ENCODE measurements around the gene DTHD1. TPM values are rescaled to one million over a fixed set of nuclear protein-coding genes. Genes with fewer than 3 reads are reported as not detected.
A peak's percentile ranks its signal among the peaks of the same experiment; 100 is the strongest.

DTHD1 gene
- total RNA-seq, 1 experiment from 2014 or later = not detected

GRCh38 chr4:36392916-36393315 lies 111.5 kb downstream of the DTHD1 start:
- intact Hi-C loops (cut with micrococcal nuclease) = no loop called here
- H3K4me3 ChIP-seq (replicated peaks in 1 of 2; ENCODE audit: low read depth in 1 of 2, low read length in 2 of 2) = no peak overlapping the region
- H3K9me3 ChIP-seq (ENCODE audit: control insufficient read depth in 1 of 2, insufficient read depth in 1 of 2, low read depth in 1 of 2, low read length in 2 of 2) = no peaks in the 10 kb centered on the region
- ChIA-PET RAD21 (ENCODE audit: low non-redundant PET in 1 of 2, low total read pairs in 2 of 2, uncharacterized antibody in 2 of 2, unreplicated experiment in 2 of 2) (no interaction called here), CTCF (interaction anchor here (1.3 kb wide), 1 partner anchor 21 kb away, joined by 3 read pairs; no protein-coding TSS in a partner anchor), POLR2A (no interaction called here)
- H3K27ac ChIP-seq (ENCODE audit: low read depth, low read length) = no peak overlapping the region
- H3K4me1 ChIP-seq (ENCODE audit: control insufficient read depth in 1 of 2, insufficient read depth in 2 of 2, low read length in 2 of 2) = peaks cover 5 to 54% of the 10 kb centered on the region in 2 experiments; a peak in 3 of 4 replicates
- TF ChIP-seq RAD21 (IDR thresholded peaks at IDR 0.05; ENCODE audit: low read depth) = no peak
- no peak for TF ChIP-seq EZH2phosphoT487 (IDR thresholded peaks at IDR 0.05; ENCODE audit: borderline replicate concordance)
- TF ChIP-seq ZFX (IDR thresholded peaks at IDR 0.05) = no peak
- no peak for TF ChIP-seq TCF7L2 (IDR thresholded peaks at IDR 0.05; ENCODE audit: borderline replicate concordance, extremely low read depth, insufficient read depth, insufficient read length)
- no peak for TF ChIP-seq ZNF274 (IDR thresholded peaks at IDR 0.05; ENCODE audit: low read depth, low read length)
- TF ChIP-seq EGR1 (IDR thresholded peaks at IDR 0.05; ENCODE audit: low read depth) = no peak
- TF ChIP-seq ELF1 (IDR thresholded peaks at IDR 0.05; ENCODE audit: borderline replicate concordance, low read depth) = no peak
- no peak for TF ChIP-seq FOSL1 (IDR thresholded peaks at IDR 0.05; ENCODE audit: low read depth)
- TF ChIP-seq MAX (IDR thresholded peaks at IDR 0.05) = no peak
- TF ChIP-seq YY1 (IDR thresholded peaks at IDR 0.05; ENCODE audit: extremely low read depth, insufficient replicate concordance, low read depth, low read length) = no peak
- no peak for TF ChIP-seq JUND (IDR thresholded peaks at IDR 0.05)
- TF ChIP-seq EZH2 (IDR thresholded peaks at IDR 0.05) = no peak
- no peak for TF ChIP-seq SP1 (IDR thresholded peaks at IDR 0.05; ENCODE audit: low read depth)
- no peak for TF ChIP-seq POLR2AphosphoS5 (IDR thresholded peaks at IDR 0.05; ENCODE audit: low read depth, low read length)
- no peak for TF ChIP-seq CBX3 (IDR thresholded peaks at IDR 0.05; ENCODE audit: low read depth)
- no peak for TF ChIP-seq REST (IDR thresholded peaks at IDR 0.05; ENCODE audit: low read depth)
- TF ChIP-seq SRF (IDR thresholded peaks at IDR 0.05; ENCODE audit: low read depth) = no peak
- TF ChIP-seq ATF3 (IDR thresholded peaks at IDR 0.05) = no peak
- no peak for TF ChIP-seq CEBPB (IDR thresholded peaks at IDR 0.05; ENCODE audit: low read depth)
- no TSS peak for BruUV-seq (replicated peaks)
- no peak overlapping the region for H3K9ac ChIP-seq (ENCODE audit: low read length)
- H3K9me2 ChIP-seq (ENCODE audit: insufficient read depth) = no peaks in the 10 kb centered on the region
- H3K27me3 ChIP-seq (ENCODE audit: insufficient read depth, low read length) = no peaks in the 10 kb centered on the region
- DNase-seq (ENCODE audit: low read depth, low spot score) (no peak), ATAC-seq (no peak)
- no peaks in the 10 kb centered on the region for H3K36me3 ChIP-seq (ENCODE audit: control insufficient read depth in 1 of 2, insufficient read depth in 2 of 2, low read length in 2 of 2)
- H4K20me1 ChIP-seq (ENCODE audit: insufficient read depth) = no peaks in the 10 kb centered on the region
- no peaks in the 10 kb centered on the region for H3K79me2 ChIP-seq (ENCODE audit: insufficient read depth, low read length)
- H2AFZ ChIP-seq (ENCODE audit: low read depth, low read length, poor library complexity, severe bottlenecking) = peak overlapping the region; percentile 20
- peak overlapping the region; percentile 22 for H3K4me2 ChIP-seq (ENCODE audit: low read length)

Data from HCT116 (cell line).